HepG2 (cell line): Measurements from ENCODE around the gene IL17RC. TPM values are rescaled to one million over a fixed set of nuclear protein-coding genes. Genes with fewer than 3 reads are reported as not detected.

Experiments
- ADNP ChIP-seq: sonication (generic); formaldehyde crosslinking; IDR thresholded peaks from 2 replicates; pipeline ENCODE4 v1.4.0; 2020; ENCODE audit warnings: missing genetic modification reagents
- ARNTL ChIP-seq: sonication (generic); formaldehyde crosslinking; IDR thresholded peaks from 2 replicates; pipeline ENCODE4 v1.4.0; 2020; ENCODE audit warnings: mild to moderate bottlenecking, missing genetic modification reagents
- ATF3 ChIP-seq: sonication (generic); formaldehyde crosslinking; IDR thresholded peaks from 2 replicates; pipeline ENCODE4 v1.4.0; 2020; ENCODE audit warnings: missing genetic modification reagents
- CBFB ChIP-seq: sonication (generic); formaldehyde crosslinking; IDR thresholded peaks from 2 replicates; pipeline ENCODE4 v1.4.0; 2020; ENCODE audit warnings: missing genetic modification reagents
- CHD4 ChIP-seq: fragments of 200-600 bp; sonication (generic); IDR thresholded peaks from 2 replicates; pipeline ENCODE4 v1.7.0; 2017; ENCODE audit warnings: mild to moderate bottlenecking, low read length, borderline replicate concordance
- DDIT3 ChIP-seq: sonication (generic); formaldehyde crosslinking; IDR thresholded peaks from 2 replicates; pipeline ENCODE4 v1.4.0; 2020; ENCODE audit warnings: mild to moderate bottlenecking, missing genetic modification reagents
- DMAP1 ChIP-seq: IDR thresholded peaks from 2 replicates; pipeline ENCODE4 v1.6.1; 2016
- DPF2 ChIP-seq: sonication (generic); formaldehyde crosslinking; IDR thresholded peaks from 2 replicates; pipeline ENCODE4 v1.4.0; 2020; ENCODE audit warnings: mild to moderate bottlenecking, low read depth, missing genetic modification reagents, borderline replicate concordance
- EHMT2 ChIP-seq: fragments of 200-600 bp; sonication (generic); IDR thresholded peaks from 2 replicates; pipeline ENCODE4 v1.7.0; 2017; ENCODE audit warnings: antibody characterized with exemption, low read depth, low read length, borderline replicate concordance
- HES4 ChIP-seq: sonication (generic); formaldehyde crosslinking; IDR thresholded peaks from 2 replicates; pipeline ENCODE4 v1.9.0; 2021; ENCODE audit warnings: mild to moderate bottlenecking, missing genetic modification reagents, borderline replicate concordance
- HMG20B ChIP-seq: conservative IDR thresholded peaks from 2 replicates; pipeline ENCODE4 v1.6.1; 2016; ENCODE audit warnings: missing genetic modification reagents, missing compliant biosample characterization
- HOXA7 ChIP-seq: sonication (generic); formaldehyde crosslinking; IDR thresholded peaks from 2 replicates; pipeline ENCODE4 v1.8.1; 2022; ENCODE audit warnings: mild to moderate bottlenecking, missing genetic modification reagents, moderate library complexity
- MNT ChIP-seq: fragments of 450-650 bp; IDR thresholded peaks from 2 replicates; pipeline ENCODE4 v1.6.1; 2016
- STAT5B ChIP-seq: sonication (generic); formaldehyde crosslinking; IDR thresholded peaks from 2 replicates; pipeline ENCODE4 v1.4.0; 2020; ENCODE audit warnings: missing genetic modification reagents
- SUZ12 ChIP-seq: fragments of 150-350 bp; IDR thresholded peaks from 2 replicates; pipeline ENCODE4 v1.6.1; 2014; ENCODE audit warnings: low read depth, low read length
- ZBTB2 ChIP-seq: sonication (generic); formaldehyde crosslinking; IDR thresholded peaks from 2 replicates; pipeline ENCODE4 v1.8.0; 2022; ENCODE audit warnings: low read depth, missing genetic modification reagents
- ZFAT ChIP-seq: sonication (generic); formaldehyde crosslinking; conservative IDR thresholded peaks from 2 replicates; pipeline ENCODE4 v1.8.1; 2023; ENCODE audit warnings: missing genetic modification reagents, inconsistent platforms
- ZFP82 ChIP-seq: sonication (generic); formaldehyde crosslinking; IDR thresholded peaks from 2 replicates; pipeline ENCODE4 v1.5.1; 2020; ENCODE audit warnings: mild to moderate bottlenecking, missing genetic modification reagents, borderline replicate concordance
- ZMYM2 ChIP-seq: sonication (generic); formaldehyde crosslinking; IDR thresholded peaks from 2 replicates; pipeline ENCODE4 v1.8.0; 2022; ENCODE audit warnings: mild to moderate bottlenecking, missing genetic modification reagents
- ZNF143 ChIP-seq: sonication (generic); formaldehyde crosslinking; IDR thresholded peaks from 2 replicates; pipeline ENCODE4 v1.4.0; 2020; ENCODE audit warnings: missing genetic modification reagents
- ZNF354B ChIP-seq: sonication (generic); formaldehyde crosslinking; IDR thresholded peaks from 2 replicates; pipeline ENCODE4 v1.8.0; 2022; ENCODE audit warnings: mild to moderate bottlenecking, missing genetic modification reagents
- ZNF451 ChIP-seq: sonication (generic); formaldehyde crosslinking; IDR thresholded peaks from 2 replicates; pipeline ENCODE4 v1.5.0; 2020; ENCODE audit warnings: mild to moderate bottlenecking, missing genetic modification reagents
- ZNF768 ChIP-seq: sonication (generic); formaldehyde crosslinking; IDR thresholded peaks from 2 replicates; pipeline ENCODE4 v1.4.0; 2020; ENCODE audit warnings: missing genetic modification reagents
- polyA plus RNA-seq, 8 experiments: library from polyadenylated mRNA; depleted of rRNA in 3 of 8; stranded (reverse) in 7 of 8; unstranded in 1 of 8; fragments of >200 nt; fragmentation: Illumina TruSeq in 4 of 8; extraction: Trizol in 4 of 8; gene quantifications; 2 replicates each; pipeline versions ENCODE4 v1.2.1 to v1.2.3, GENCODE V29; 2011 to 2016; ENCODE audit warnings: low read depth in 4 of 8, missing spikeins in 1 of 8, mixed read lengths in 1 of 8; ENCODE audit not compliant: insufficient read depth in 1 of 8
- total RNA-seq, 5 experiments: library from RNA; depleted of rRNA; stranded (reverse); fragments of >200 nt; fragmentation: Illumina TruSeq; extraction: Trizol; gene quantifications; 2 replicates each; pipeline ENCODE4 v1.2.3, GENCODE V29; 2016; ENCODE audit warnings: low read depth in 1 of 5
- TF ChIP-seq, protein P1 (sequence below): IDR thresholded peaks from 2 replicates; pipeline ENCODE4 v1.6.1; 2016; ENCODE audit warnings: mild to moderate bottlenecking
- TF ChIP-seq, protein P2 (sequence below): sonication (generic); formaldehyde crosslinking; IDR thresholded peaks from 2 replicates; pipeline ENCODE4 v1.4.0; 2020; ENCODE audit warnings: low read depth, mild to moderate bottlenecking, missing genetic modification reagents

Gene IL17RC
- total and polyA plus RNA-seq, 2 of the 13 experiments (the other 11 are each of a cell fraction or from before 2014, with no cell fraction given) = 20.7 to 24.0 TPM

GRCh38 chr3:9916734-9917680 lies at the start of gene IL17RC (continued):
- TF ChIP-seq SUZ12 (no peak), EHMT2 (no peak), ZNF768 (CRISPR knock-in tag) (peak; percentile 43; the same call in 1 of the 2 replicates), ARNTL (CRISPR knock-in tag) (no peak), STAT5B (CRISPR knock-in tag) (no peak), ADNP (no peak), ZNF354B (CRISPR knock-in tag) (no peak), ZFP82 (CRISPR knock-in tag) (no peak), DDIT3 (no peak), ZMYM2 (CRISPR knock-in tag) (no peak), ZNF451 (CRISPR knock-in tag) (no peak), DMAP1 (CRISPR knock-in tag) (no peak), ZBTB2 (CRISPR knock-in tag) (no peak), ZNF143 (peak; percentile 76), ZFAT (no peak), HMG20B (CRISPR knock-in tag) (no peak), ATF3 (no peak), HOXA7 (no peak), DPF2 (CRISPR knock-in tag) (no peak), CBFB (CRISPR knock-in tag) (no peak), MNT (no peak), CHD4 (no peak), HES4 (CRISPR knock-in tag) (no peak)
- TF ChIP-seq, protein P1, sequence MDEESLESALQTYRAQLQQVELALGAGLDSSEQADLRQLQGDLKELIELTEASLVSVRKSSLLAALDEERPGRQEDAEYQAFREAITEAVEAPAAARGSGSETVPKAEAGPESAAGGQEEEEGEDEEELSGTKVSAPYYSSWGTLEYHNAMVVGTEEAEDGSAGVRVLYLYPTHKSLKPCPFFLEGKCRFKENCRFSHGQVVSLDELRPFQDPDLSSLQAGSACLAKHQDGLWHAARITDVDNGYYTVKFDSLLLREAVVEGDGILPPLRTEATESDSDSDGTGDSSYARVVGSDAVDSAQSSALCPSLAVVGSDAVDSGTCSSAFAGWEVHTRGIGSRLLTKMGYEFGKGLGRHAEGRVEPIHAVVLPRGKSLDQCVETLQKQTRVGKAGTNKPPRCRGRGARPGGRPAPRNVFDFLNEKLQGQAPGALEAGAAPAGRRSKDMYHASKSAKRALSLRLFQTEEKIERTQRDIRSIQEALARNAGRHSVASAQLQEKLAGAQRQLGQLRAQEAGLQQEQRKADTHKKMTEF (CRISPR knock-in tag) = no peak; the same call in 1 of the 2 replicates
- TF ChIP-seq, protein P2, sequence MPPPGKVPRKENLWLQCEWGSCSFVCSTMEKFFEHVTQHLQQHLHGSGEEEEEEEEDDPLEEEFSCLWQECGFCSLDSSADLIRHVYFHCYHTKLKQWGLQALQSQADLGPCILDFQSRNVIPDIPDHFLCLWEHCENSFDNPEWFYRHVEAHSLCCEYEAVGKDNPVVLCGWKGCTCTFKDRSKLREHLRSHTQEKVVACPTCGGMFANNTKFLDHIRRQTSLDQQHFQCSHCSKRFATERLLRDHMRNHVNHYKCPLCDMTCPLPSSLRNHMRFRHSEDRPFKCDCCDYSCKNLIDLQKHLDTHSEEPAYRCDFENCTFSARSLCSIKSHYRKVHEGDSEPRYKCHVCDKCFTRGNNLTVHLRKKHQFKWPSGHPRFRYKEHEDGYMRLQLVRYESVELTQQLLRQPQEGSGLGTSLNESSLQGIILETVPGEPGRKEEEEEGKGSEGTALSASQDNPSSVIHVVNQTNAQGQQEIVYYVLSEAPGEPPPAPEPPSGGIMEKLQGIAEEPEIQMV (CRISPR knock-in tag) = no peak
